Measurements from ENCODE around the gene PHF21B.

Gene PHF21B

GRCh38 chr22:44840611-44841322 is 169.0 kb downstream of the PHF21B start:
- no peak for DNase-seq (ENCODE audit: low spot score)

- DNase-seq (ENCODE audit: low spot score), result no peak
Measured at GRCh38 chr22:44839721-44840120, 170.1 kb downstream of the PHF21B start.

- no peak for DNase-seq (ENCODE audit: low spot score)
Measured at GRCh38 chr22:44839061-44839460, 170.7 kb downstream of the PHF21B start.

- no peak for DNase-seq (ENCODE audit: low spot score)
Measured at GRCh38 chr22:44838316-44839016, 171.3 kb downstream of the PHF21B start.

- no peak for DNase-seq (ENCODE audit: low spot score)
Measured at GRCh38 chr22:44837481-44837880, 172.3 kb downstream of the PHF21B start.

GRCh38 chr22:44834065-44834464 is 175.7 kb downstream of the PHF21B start:
- DNase-seq (ENCODE audit: low spot score), result no peak

GRCh38 chr22:44831885-44832284 is 177.9 kb downstream of the PHF21B start:
- DNase-seq (ENCODE audit: low spot score), result no peak

Measured in LoVo (cell line).